WTC11 (cell line): ENCODE results near the gene LARGE1. TPM values are rescaled to one million over a fixed set of nuclear protein-coding genes. Genes with fewer than 3 reads are reported as not detected.

ENCODE experiments used
- ATAC-seq: fragments of 200-7000 bp; cut with Tn5 transposase; 2 replicates; pipeline ENCODE4 v1.10.0; 2021; ENCODE audit warnings: mild to moderate bottlenecking, moderate library complexity
- CTCF ChIA-PET: fragments of 300-600 bp; sonication (Branson Sonifier 250); formaldehyde crosslinking; loops from one replicate; lab custom pipeline; 2021; ENCODE audit warnings: antibody characterized with exemption; lab: Charles Lee
- POLR2A ChIA-PET: fragments of 350-600 bp; sonication (Branson Sonifier 250); formaldehyde crosslinking; loops from one replicate; lab custom pipeline; 2021; ENCODE audit warnings: antibody characterized with exemption; lab: Charles Lee
- DNase-seq: peaks from one replicate; pipeline ENCODE4 v3.0.0; 2021; ENCODE audit warnings: low spot score
- H3K27ac Mint-ChIP-seq: 2 replicates; pipeline ENCODE4 v1.8.0; 2021; ENCODE audit warnings: mixed read lengths
- H3K27me3 Mint-ChIP-seq: 2 replicates; pipeline ENCODE4 v1.8.0; 2021; ENCODE audit warnings: low read depth, mild to moderate bottlenecking, moderate library complexity, mixed read lengths
- H3K36me3 Mint-ChIP-seq: 2 replicates; pipeline ENCODE4 v1.8.0; 2021; ENCODE audit warnings: mixed read lengths
- H3K4me1 Mint-ChIP-seq: 2 replicates; pipeline ENCODE4 v1.8.0; 2022; ENCODE audit warnings: mixed read lengths
- H3K4me3 Mint-ChIP-seq: 2 replicates; pipeline ENCODE4 v1.8.0; 2021; ENCODE audit warnings: mild to moderate bottlenecking, moderate library complexity, mixed read lengths
- H3K9me3 Mint-ChIP-seq: 2 replicates; pipeline ENCODE4 v1.8.0; 2021; ENCODE audit warnings: mixed read lengths
- AFF4 ChIP-seq: sonication (generic); formaldehyde crosslinking; IDR thresholded peaks from 2 replicates; pipeline ENCODE4 v1.8.1; 2023; ENCODE audit warnings: mild to moderate bottlenecking, missing genetic modification reagents, borderline replicate concordance
- AR ChIP-seq: fragments of 250-450 bp; sonication (Bioruptor Pico); IDR thresholded peaks from 2 replicates; pipeline ENCODE4 v1.9.0; 2021; ENCODE audit warnings: mild to moderate bottlenecking
- ARID4B ChIP-seq: sonication (generic); formaldehyde crosslinking; IDR thresholded peaks from 2 replicates; pipeline ENCODE4 v1.8.0; 2023; ENCODE audit warnings: missing genetic modification reagents, mild to moderate bottlenecking, borderline replicate concordance
- CBFB ChIP-seq: sonication (generic); formaldehyde crosslinking; IDR thresholded peaks from 2 replicates; pipeline ENCODE4 v1.8.1; 2022; ENCODE audit warnings: mild to moderate bottlenecking, low read depth, missing genetic modification reagents
- CREB1 ChIP-seq: sonication (generic); formaldehyde crosslinking; IDR thresholded peaks from 2 replicates; pipeline ENCODE4 v1.8.0; 2023; ENCODE audit warnings: mild to moderate bottlenecking, missing genetic modification reagents
- FOXP4 ChIP-seq: sonication (generic); formaldehyde crosslinking; IDR thresholded peaks from 2 replicates; pipeline ENCODE4 v1.8.0; 2022; ENCODE audit warnings: mild to moderate bottlenecking, missing genetic modification reagents
- IRF1 ChIP-seq: sonication (generic); formaldehyde crosslinking; IDR thresholded peaks from 2 replicates; pipeline ENCODE4 v1.8.0; 2023; ENCODE audit warnings: missing genetic modification reagents
- JUN ChIP-seq: sonication (generic); formaldehyde crosslinking; IDR thresholded peaks from 2 replicates; pipeline ENCODE4 v1.8.0; 2023; ENCODE audit warnings: mild to moderate bottlenecking, missing genetic modification reagents
- KAT7 ChIP-seq: sonication (generic); formaldehyde crosslinking; IDR thresholded peaks from 2 replicates; pipeline ENCODE4 v1.8.1; 2023; ENCODE audit warnings: missing genetic modification reagents, mild to moderate bottlenecking, borderline replicate concordance
- MXD4 ChIP-seq: fragments of 250-450 bp; sonication (Bioruptor Pico); IDR thresholded peaks from 2 replicates; pipeline ENCODE4 v1.8.0; 2021; ENCODE audit warnings: mild to moderate bottlenecking, moderate library complexity, borderline replicate concordance
- NFE2L1 ChIP-seq: sonication (generic); formaldehyde crosslinking; IDR thresholded peaks from 2 replicates; pipeline ENCODE4 v1.8.1; 2023; ENCODE audit warnings: missing genetic modification reagents
- NR1H2 ChIP-seq: sonication (generic); formaldehyde crosslinking; IDR thresholded peaks from 2 replicates; pipeline ENCODE4 v1.9.0; 2021; ENCODE audit warnings: mild to moderate bottlenecking, moderate library complexity, missing genetic modification reagents
- SP1 ChIP-seq: sonication (generic); formaldehyde crosslinking; conservative IDR thresholded peaks from 2 replicates; pipeline ENCODE4 v1.8.1; 2022; ENCODE audit warnings: missing genetic modification reagents
- TEAD1 ChIP-seq: sonication (generic); formaldehyde crosslinking; IDR thresholded peaks from 2 replicates; pipeline ENCODE4 v1.8.0; 2022; ENCODE audit warnings: mild to moderate bottlenecking, missing genetic modification reagents
- TP53 ChIP-seq: sonication (generic); formaldehyde crosslinking; IDR thresholded peaks from 2 replicates; pipeline ENCODE4 v1.8.1; 2023; ENCODE audit warnings: mild to moderate bottlenecking, missing genetic modification reagents
- ZBTB21 ChIP-seq: sonication (generic); formaldehyde crosslinking; IDR thresholded peaks from 2 replicates; pipeline ENCODE4 v1.8.1; 2023; ENCODE audit warnings: mild to moderate bottlenecking, missing genetic modification reagents, borderline replicate concordance
- ZNF121 ChIP-seq: sonication (generic); formaldehyde crosslinking; IDR thresholded peaks from 2 replicates; pipeline ENCODE4 v1.8.0; 2023; ENCODE audit warnings: missing genetic modification reagents
- ZNF232 ChIP-seq: sonication (generic); formaldehyde crosslinking; IDR thresholded peaks from 2 replicates; pipeline ENCODE4 v1.8.0; 2022; ENCODE audit warnings: mild to moderate bottlenecking, missing genetic modification reagents
- ZNF423 ChIP-seq: fragments of 250-450 bp; sonication (Bioruptor Pico); IDR thresholded peaks from 2 replicates; pipeline ENCODE4 v2.1.2; 2022; ENCODE audit warnings: mild to moderate bottlenecking, moderate library complexity
- total RNA-seq: library from RNA; stranded (reverse); gene quantifications from 3 replicates; pipeline ENCODE4 v1.2.3, GENCODE V29; 2021

LARGE1 gene
- total RNA-seq, 1 experiment from 2014 or later, result 72.6 TPM

- no peaks in the 10 kb centered on the region for H3K9me3 Mint-ChIP-seq
- POLR2A ChIA-PET, result no interaction called here
- TF ChIP-seq CREB1 (no peak), ARID4B (CRISPR knock-in tag) (no peak), TP53 (CRISPR knock-in tag) (no peak), JUN (CRISPR knock-in tag) (no peak), NFE2L1 (CRISPR knock-in tag) (no peak), SP1 (CRISPR knock-in tag) (no peak), AR (no peak), NR1H2 (CRISPR knock-in tag) (no peak)
- H3K4me3 Mint-ChIP-seq, result no peak overlapping the region
- ATAC-seq (no peak), DNase-seq (no peak)
- H3K27me3 Mint-ChIP-seq, result no peaks in the 10 kb centered on the region
- CTCF ChIA-PET, result no interaction called here
- H3K27ac Mint-ChIP-seq, result no peak overlapping the region
- peaks cover 30% of the 10 kb centered on the region for H3K4me1 Mint-ChIP-seq
- H3K36me3 Mint-ChIP-seq, result no peaks in the 10 kb centered on the region
Measured at GRCh38 chr22:33772745-33773144, 147.5 kb downstream of the LARGE1 start.

- POLR2A ChIA-PET, result no interaction called here
- Mint-ChIP-seq H3K27ac (no peak overlapping the region), H3K36me3 (no peaks in the 10 kb centered on the region), H3K9me3 (no peaks in the 10 kb centered on the region), H3K4me3 (no peak overlapping the region), H3K4me1 (peaks cover 17% of the 10 kb centered on the region), H3K27me3 (no peaks in the 10 kb centered on the region)
- DNase-seq (no peak), ATAC-seq (no peak)
- CTCF ChIA-PET, result no interaction called here
- TF ChIP-seq MXD4 (CRISPR knock-in tag) (no peak), CREB1 (no peak), ZNF121 (CRISPR knock-in tag) (no peak), ZNF423 (CRISPR knock-in tag) (no peak), ZBTB21 (CRISPR knock-in tag) (no peak), FOXP4 (no peak), ZNF232 (CRISPR knock-in tag) (no peak), KAT7 (CRISPR knock-in tag) (no peak), TEAD1 (no peak), IRF1 (no peak), AFF4 (CRISPR knock-in tag) (no peak), AR (no peak), CBFB (CRISPR knock-in tag) (no peak)
Measured at GRCh38 chr22:33771136-33771535, 149.1 kb downstream of the LARGE1 start.
